HepG2 (cell line): ENCODE results near the gene ARG2. TPM values are rescaled to one million over a fixed set of nuclear protein-coding genes. Genes with fewer than 3 reads are reported as not detected.

Experiments used
- ATAC-seq: fragments of 200-7000 bp; cut with Tn5 transposase; 3 replicates; pipeline ENCODE4 v1.9.1; 2020; ENCODE audit warnings: mild to moderate bottlenecking, moderate library complexity
- BruUV-seq: library from RNA; stranded (reverse); fragments of 400-500 nt; replicated peaks from 2 replicates; lab custom pipeline; 2021; lab: Mats Ljungman, UMichigan
- CTCF ChIA-PET: fragments of 300-600 bp; formaldehyde crosslinking; extraction: SDS; loops from one replicate; lab custom pipeline; 2021; ENCODE audit warnings: low total read pairs, inconsistent platforms, low intra/inter-chr PET ratio; lab: Yijun Ruan, JAX
- POLR2A ChIA-PET: fragments of 350-600 bp; sonication (Branson Sonifier 250); formaldehyde crosslinking; loops from one replicate; lab custom pipeline; 2020; ENCODE audit warnings: antibody characterized with exemption, inconsistent platforms; lab: Yijun Ruan, JAX
- DNase-seq: peaks from one replicate; pipeline ENCODE4 v3.0.0-alpha.2; 2015; ENCODE audit warnings: low spot score
- FAIRE-seq: peaks from 3 replicates; lab custom pipeline; 2011; peaks lifted over from hg19 to GRCh38; lab: Jason Lieb, UNC
- H2AFZ ChIP-seq: one replicate; pipeline ENCODE4 v1.6.1; 2011; ENCODE audit warnings: low read length, inconsistent platforms
- H3K27ac ChIP-seq: fragments of 300-600 bp; 3 replicates; pipeline ENCODE4 v1.8.0; 2011; ENCODE audit warnings: mixed run types, mild to moderate bottlenecking, mixed read lengths, low read length, inconsistent platforms; ENCODE audit not compliant: insufficient read depth; ENCODE audit errors: extremely low read length
- H3K27me3 ChIP-seq, 2 experiments: fragments of 200-600 bp in 1 of 2; 2 replicates in 1 of 2; 3 replicates in 1 of 2; pipeline versions ENCODE4 v1.6.0 to v1.8.0; 2011; ENCODE audit warnings: low read length in 2 of 2, mild to moderate bottlenecking in 2 of 2, moderate library complexity in 2 of 2, inconsistent platforms in 1 of 2; ENCODE audit not compliant: insufficient read depth in 2 of 2, control insufficient read depth in 1 of 2
- H3K36me3 ChIP-seq, 2 experiments: fragments of 200-600 bp in 1 of 2; replicated peaks in 1 of 2; 2 replicates in 1 of 2; 3 replicates in 1 of 2; pipeline versions ENCODE4 v1.5.1 to v1.8.0; 2011; ENCODE audit warnings: low read length in 2 of 2, inconsistent platforms in 1 of 2; ENCODE audit not compliant: insufficient read depth in 2 of 2, control insufficient read depth in 1 of 2
- H3K4me1 ChIP-seq: 2 replicates; pipeline ENCODE4 v1.5.1; 2012; ENCODE audit warnings: low read length, inconsistent platforms; ENCODE audit not compliant: insufficient read depth
- H3K4me2 ChIP-seq: 2 replicates; pipeline ENCODE4 v1.6.0; 2011; ENCODE audit warnings: low read depth, low read length, inconsistent platforms
- H3K4me3 ChIP-seq, 3 experiments: fragments of 200-600 bp in 1 of 3; sonication (generic), shearing (Covaris generic) in 1 of 3; replicated peaks in 1 of 3; 2 replicates each; pipeline ENCODE4 v1.5.1; 2011 to 2016; ENCODE audit warnings: low read length in 3 of 3, inconsistent platforms in 2 of 3, low read depth in 2 of 3, mild to moderate bottlenecking in 2 of 3, control low read depth in 1 of 3, mixed read lengths in 1 of 3; ENCODE audit not compliant: insufficient read depth in 1 of 3
- H3K79me2 ChIP-seq: one replicate; pipeline ENCODE4 v1.6.1; 2011; ENCODE audit warnings: low read length, inconsistent platforms; ENCODE audit not compliant: insufficient read depth
- H3K9ac ChIP-seq: 2 replicates; pipeline ENCODE4 v1.6.0; 2011; ENCODE audit warnings: mild to moderate bottlenecking, low read depth, low read length, inconsistent platforms; ENCODE audit not compliant: insufficient read depth
- H3K9me3 ChIP-seq: 2 replicates; pipeline ENCODE4 v1.5.1; 2012; ENCODE audit warnings: mild to moderate bottlenecking, low read length
- H4K20me1 ChIP-seq: 2 replicates; pipeline ENCODE4 v1.6.0; 2011; ENCODE audit warnings: inconsistent platforms, mild to moderate bottlenecking, low read length, moderate library complexity; ENCODE audit not compliant: insufficient read depth
- HNF4G ChIP-seq, 2 experiments: sonication (generic) in 1 of 2; formaldehyde crosslinking in 1 of 2; IDR thresholded peaks; 2 replicates each; pipeline versions ENCODE4 v1.4.0 to v1.6.1; 2011 to 2020; ENCODE audit warnings: borderline replicate concordance in 2 of 2, low read depth in 2 of 2, mild to moderate bottlenecking in 2 of 2, low read length in 1 of 2, missing genetic modification reagents in 1 of 2, moderate library complexity in 1 of 2
- MAFF ChIP-seq: IDR thresholded peaks from 2 replicates; pipeline ENCODE4 v1.6.1; 2011; ENCODE audit warnings: low read depth, low read length, improper control_type of control experiment
- MAFK ChIP-seq, 2 experiments: IDR thresholded peaks in 1 of 2; conservative IDR thresholded peaks in 1 of 2; 2 replicates each; pipeline ENCODE4 v1.6.1; 2011; ENCODE audit warnings: improper control_type of control experiment in 2 of 2, low read length in 2 of 2
- PRMT3 ChIP-seq: sonication (generic); formaldehyde crosslinking; IDR thresholded peaks from 2 replicates; pipeline ENCODE4 v1.8.1; 2022; ENCODE audit warnings: low read depth, mild to moderate bottlenecking, moderate library complexity, missing genetic modification reagents, borderline replicate concordance
- WGBS: methylation state at CpG from one replicate; pipeline ENCODE4 v1.1.6; 2017; ENCODE audit warnings: low lambda C conversion rate; 5-methylcytosine and 5-hydroxymethylcytosine counted together
- in situ Hi-C: cut with HindIII; loops from 2 replicates; pipeline ENCODE4 v1.10.0; 2017; ENCODE audit warnings: low pct_unique_long_range_greater_than_20kb; ENCODE audit not compliant: extremely low pct_ligation_motif_present
- intact Hi-C: fragments of 100-400 bp; cut with micrococcal nuclease; formaldehyde crosslinking; loops from one replicate; pipeline ENCODE4 v1.10.0; 2022; ENCODE audit not compliant: unreplicated experiment
- polyA plus RNA-seq, 8 experiments: library from polyadenylated mRNA; depleted of rRNA in 3 of 8; stranded (reverse) in 7 of 8; unstranded in 1 of 8; fragments of >200 nt; fragmentation: Illumina TruSeq in 4 of 8; extraction: Trizol in 4 of 8; gene quantifications; 2 replicates each; pipeline versions ENCODE4 v1.2.1 to v1.2.3, GENCODE V29; 2011 to 2016; ENCODE audit warnings: low read depth in 4 of 8, missing spikeins in 1 of 8, mixed read lengths in 1 of 8; ENCODE audit not compliant: insufficient read depth in 1 of 8
- total RNA-seq, 5 experiments: library from RNA; depleted of rRNA; stranded (reverse); fragments of >200 nt; fragmentation: Illumina TruSeq; extraction: Trizol; gene quantifications; 2 replicates each; pipeline ENCODE4 v1.2.3, GENCODE V29; 2016; ENCODE audit warnings: low read depth in 1 of 5
- TF ChIP-seq, protein P1 (sequence below): sonication (generic); formaldehyde crosslinking; IDR thresholded peaks from 2 replicates; pipeline ENCODE4 v1.4.0; 2020; ENCODE audit warnings: missing genetic modification reagents

The ARG2 gene
- total and polyA plus RNA-seq, 2 of the 13 experiments (the other 11 are each of a cell fraction or from before 2014, with no cell fraction given): 37.5 to 73.6 TPM

- Histone ChIP-seq H3K36me3 (peaks cover 30 to 60% of the 10 kb centered on the region in 2 experiments), H2AFZ (no peak overlapping the region), H3K4me2 (no peak overlapping the region), H3K79me2 (no peaks in the 10 kb centered on the region), H4K20me1 (no peaks in the 10 kb centered on the region), H3K27ac (no peak overlapping the region), H3K27me3 (no peaks in the 10 kb centered on the region), H3K9me3 (no peaks in the 10 kb centered on the region), H3K9ac (no peak overlapping the region), H3K4me1 (no peaks in the 10 kb centered on the region), H3K4me3 (no peak overlapping the region)
- in situ Hi-C loops: no loop called here
- 96% methylated on average over 5 of the region's 5 CpGs for WGBS
- no peak for ATAC-seq
- intact Hi-C loops: no loop called here
- BruUV-seq: no TSS peak
- DNase-seq: no peak
- FAIRE-seq: no peak
- no peak for TF ChIP-seq PRMT3 (CRISPR knock-in tag)
- TF ChIP-seq, protein P1, sequence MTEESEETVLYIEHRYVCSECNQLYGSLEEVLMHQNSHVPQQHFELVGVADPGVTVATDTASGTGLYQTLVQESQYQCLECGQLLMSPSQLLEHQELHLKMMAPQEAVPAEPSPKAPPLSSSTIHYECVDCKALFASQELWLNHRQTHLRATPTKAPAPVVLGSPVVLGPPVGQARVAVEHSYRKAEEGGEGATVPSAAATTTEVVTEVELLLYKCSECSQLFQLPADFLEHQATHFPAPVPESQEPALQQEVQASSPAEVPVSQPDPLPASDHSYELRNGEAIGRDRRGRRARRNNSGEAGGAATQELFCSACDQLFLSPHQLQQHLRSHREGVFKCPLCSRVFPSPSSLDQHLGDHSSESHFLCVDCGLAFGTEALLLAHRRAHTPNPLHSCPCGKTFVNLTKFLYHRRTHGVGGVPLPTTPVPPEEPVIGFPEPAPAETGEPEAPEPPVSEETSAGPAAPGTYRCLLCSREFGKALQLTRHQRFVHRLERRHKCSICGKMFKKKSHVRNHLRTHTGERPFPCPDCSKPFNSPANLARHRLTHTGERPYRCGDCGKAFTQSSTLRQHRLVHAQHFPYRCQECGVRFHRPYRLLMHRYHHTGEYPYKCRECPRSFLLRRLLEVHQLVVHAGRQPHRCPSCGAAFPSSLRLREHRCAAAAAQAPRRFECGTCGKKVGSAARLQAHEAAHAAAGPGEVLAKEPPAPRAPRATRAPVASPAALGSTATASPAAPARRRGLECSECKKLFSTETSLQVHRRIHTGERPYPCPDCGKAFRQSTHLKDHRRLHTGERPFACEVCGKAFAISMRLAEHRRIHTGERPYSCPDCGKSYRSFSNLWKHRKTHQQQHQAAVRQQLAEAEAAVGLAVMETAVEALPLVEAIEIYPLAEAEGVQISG: no peak
- no peak for TF ChIP-seq MAFF
- CTCF ChIA-PET: no interaction called here
- POLR2A ChIA-PET: no interaction called here
These were observed 25.7 kb downstream of the ARG2 start for GRCh38 chr14:67645414-67645813.

DNA sequence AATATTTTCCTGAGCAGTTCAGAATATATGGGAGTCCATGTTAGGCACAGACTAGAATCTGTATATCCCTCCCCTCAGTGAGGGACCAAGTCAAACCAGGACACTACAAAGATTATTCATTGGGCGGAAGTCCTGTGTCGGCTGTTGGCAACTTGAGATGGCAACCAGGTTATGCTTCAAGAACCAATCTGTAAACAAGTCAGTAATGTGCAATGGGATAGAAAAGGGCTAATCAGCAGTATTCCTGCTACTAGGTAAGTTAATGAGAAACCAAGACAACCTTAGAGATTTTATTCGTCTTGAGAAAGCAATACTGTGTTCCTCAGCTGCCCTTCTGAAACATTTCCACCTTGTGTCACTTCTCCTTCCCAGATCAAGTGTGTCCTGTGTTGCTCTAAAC lies 26.4 kb downstream of the ARG2 start:
- TSS peak; percentile 4 for BruUV-seq
- POLR2A ChIA-PET: no interaction called here
- no peak overlapping the region for H3K27ac ChIP-seq
- in situ Hi-C loops: no loop called here
- H3K4me2 ChIP-seq: no peak overlapping the region
- H4K20me1 ChIP-seq: no peaks in the 10 kb centered on the region
- no peaks in the 10 kb centered on the region for H3K79me2 ChIP-seq
- CTCF ChIA-PET: no interaction called here
- WGBS: 92% methylated on average over 3 of the region's 3 CpGs
- H2AFZ ChIP-seq: no peak overlapping the region
- TF ChIP-seq MAFK (conservative IDR thresholded peaks at IDR 0.05 in 1 of 2, IDR thresholded peaks at IDR 0.05 in 1 of 2; ENCODE audit: low read length in 2 of 2): peak; percentile 24 to 45; a peak in 2 of 4 replicates
- no peak for TF ChIP-seq HNF4G (IDR thresholded peaks at IDR 0.05; ENCODE audit: borderline replicate concordance, low read depth, low read length)
- no peak for TF ChIP-seq HNF4G (CRISPR knock-in tag; IDR thresholded peaks at IDR 0.05; ENCODE audit: borderline replicate concordance, low read depth)
- H3K4me3 ChIP-seq: no peak overlapping the region
- no peaks in the 10 kb centered on the region for H3K4me1 ChIP-seq
- DNase-seq: no peak
- H3K36me3 ChIP-seq: peaks cover 31 to 67% of the 10 kb centered on the region in 2 experiments
- no peaks in the 10 kb centered on the region for H3K27me3 ChIP-seq
- FAIRE-seq: no peak
- intact Hi-C loops: no loop called here
- no peak for ATAC-seq
- no peaks in the 10 kb centered on the region for H3K9me3 ChIP-seq
- H3K9ac ChIP-seq: no peak overlapping the region
